ENCODE measurements around the gene PLOD2. TPM values are rescaled to one million over a fixed set of nuclear protein-coding genes. Genes with fewer than 3 reads are reported as not detected.
"Not testable (repeated sequence)": the region's sequence is repeated elsewhere in the genome, so short reads cannot be mapped to it uniquely, and the experiment has no call there.

PLOD2 gene
- total RNA-seq, 1 donor from 2014 or later: 121 TPM

- no peak for DNase-seq (ENCODE audit: low read depth in 2 of 2)
Observed at GRCh38 chr3:146139586-146140110, 21.3 kb downstream of the PLOD2 start.

GRCh38 chr3:146138902-146139301, 22.1 kb downstream of the PLOD2 start:
- no peak for DNase-seq (ENCODE audit: low read depth in 2 of 2)

DNA sequence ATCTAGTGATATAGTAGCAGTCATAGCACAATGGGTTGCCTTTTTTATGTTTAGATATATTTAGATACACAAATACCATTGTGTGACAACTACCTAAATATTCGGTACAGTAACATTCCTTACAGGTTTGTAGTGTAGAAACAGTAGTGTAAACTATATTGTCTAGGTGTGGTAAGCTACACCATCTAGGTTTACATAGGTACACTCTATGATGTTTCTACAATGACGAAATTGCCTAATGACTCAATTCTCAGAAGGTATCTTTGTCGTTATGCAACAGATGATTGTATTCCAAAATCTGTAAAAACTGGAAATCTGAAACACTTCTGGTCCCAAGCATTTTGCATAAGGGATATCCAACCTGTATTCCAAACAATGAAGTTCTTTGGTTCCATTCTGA, 24.3 kb downstream of the PLOD2 start:
- no peak for DNase-seq (ENCODE audit: low read depth in 2 of 2)

DNA sequence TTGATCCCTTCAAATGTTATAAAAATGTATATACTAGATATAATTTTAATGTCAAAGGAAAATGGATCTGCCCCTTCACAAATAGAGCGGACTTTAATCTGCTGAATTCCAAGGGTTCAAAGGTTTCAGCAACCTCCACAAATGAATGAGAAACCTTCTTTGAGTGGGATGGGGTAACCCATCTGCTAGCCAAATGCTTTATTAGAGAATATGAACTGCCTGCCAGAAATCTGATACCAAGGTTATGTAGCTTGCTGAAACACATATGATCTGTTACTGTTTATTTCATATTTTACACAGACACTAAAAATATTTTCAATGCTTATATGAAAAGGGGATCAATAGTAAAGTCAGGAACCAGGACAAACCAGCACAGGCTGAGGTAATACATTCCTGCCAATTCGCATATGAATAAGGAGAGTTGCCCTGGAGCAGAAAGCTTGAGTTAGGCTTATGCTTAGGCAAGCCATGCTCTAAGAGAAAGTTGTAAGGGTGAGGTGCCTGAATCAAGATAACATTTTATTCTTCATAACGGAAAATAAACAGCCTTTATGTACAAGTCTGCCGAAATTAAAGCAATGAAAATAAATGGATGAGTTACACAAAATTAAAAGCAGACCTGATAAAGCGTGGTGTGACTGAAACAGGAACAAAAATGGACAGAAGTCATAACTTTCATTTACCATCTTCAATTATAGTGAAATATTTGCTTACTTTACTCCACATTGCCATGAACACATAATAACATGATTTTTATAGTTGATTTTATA, 26.5 kb downstream of the PLOD2 start:
- no peak for DNase-seq (ENCODE audit: low read depth in 2 of 2)

- peak in 1 of 2 donors; percentile 55 for DNase-seq (ENCODE audit: low read depth in 2 of 2)
Observed at GRCh38 chr3:146133441-146133840, 27.5 kb downstream of the PLOD2 start.

- peak; percentile 31 to 60 for DNase-seq (ENCODE audit: low read depth in 2 of 2)
Observed at GRCh38 chr3:146131616-146132410, 29.2 kb downstream of the PLOD2 start.

DNA sequence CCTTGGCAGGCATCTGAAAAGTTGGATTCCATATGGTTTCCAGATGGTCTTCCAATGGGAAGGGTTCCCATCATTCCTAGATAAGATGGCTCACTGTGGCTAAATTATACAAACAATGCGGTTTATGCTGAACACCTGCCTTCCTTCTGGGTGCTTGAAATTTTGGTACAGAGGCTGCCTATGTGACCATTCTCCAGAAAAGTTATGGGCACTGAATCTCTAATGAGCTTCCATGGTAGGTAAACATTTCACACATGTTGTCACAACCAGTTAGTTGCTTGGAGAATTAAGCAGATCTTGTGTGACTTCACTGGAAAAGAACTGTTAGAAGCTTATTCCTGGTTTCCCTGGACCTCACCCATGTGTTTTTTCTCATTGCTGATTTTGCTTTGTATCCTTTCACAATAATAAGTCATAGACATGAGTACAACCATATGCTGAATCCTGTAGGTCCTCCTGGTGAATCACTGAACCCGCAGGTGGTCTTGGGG, 30.1 kb downstream of the PLOD2 start:
- DNase-seq (ENCODE audit: low read depth in 2 of 2): no peak

DNA sequence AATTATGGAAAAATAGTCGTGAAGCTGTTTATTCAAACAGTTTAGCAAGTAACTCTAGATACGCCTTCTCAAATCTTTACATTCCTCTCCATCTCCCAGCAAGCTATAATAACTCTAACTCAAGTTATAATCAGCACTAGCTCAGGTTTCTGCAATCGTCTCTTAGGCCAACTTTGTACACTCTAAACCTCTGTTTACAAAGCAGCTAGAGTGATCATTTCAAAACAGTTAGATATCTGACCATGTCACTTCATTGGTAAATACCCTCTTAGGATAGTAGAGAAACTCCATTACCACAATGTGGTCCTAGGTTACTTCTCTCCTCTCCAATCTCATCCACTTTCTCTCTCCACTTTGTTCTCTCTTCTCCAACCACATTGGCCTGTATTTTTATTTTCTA, 31.2 kb downstream of the PLOD2 start:
- DNase-seq (ENCODE audit: low read depth in 2 of 2): no peak

GRCh38 chr3:146128939-146129338, 32.0 kb downstream of the PLOD2 start:
- no peak for DNase-seq (ENCODE audit: low read depth in 2 of 2)

DNA sequence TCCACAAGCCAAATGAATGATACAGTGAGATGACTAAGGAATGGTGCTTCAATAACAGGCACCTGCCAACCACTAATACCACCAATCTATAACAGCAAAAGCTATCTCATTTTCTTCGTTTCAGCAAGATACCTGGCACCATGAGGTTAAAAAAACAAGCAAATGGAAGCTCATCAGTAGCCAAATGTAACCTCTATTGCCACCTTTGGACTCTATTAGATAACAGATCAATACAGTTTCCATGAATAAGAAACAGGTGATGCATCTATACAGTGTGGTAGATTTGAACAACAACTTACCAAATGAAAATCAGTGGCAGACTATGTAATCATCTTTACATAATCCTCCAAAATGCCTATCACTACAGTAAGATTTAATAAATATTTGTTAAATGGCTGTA, 32.8 kb downstream of the PLOD2 start:
- DNase-seq (ENCODE audit: low read depth in 2 of 2): no peak

GRCh38 chr3:146125951-146126350, 35.0 kb downstream of the PLOD2 start:
- DNase-seq (ENCODE audit: low read depth in 2 of 2): peak in 1 of 2 donors; percentile 88

GRCh38 chr3:146124126-146124801, 36.7 kb downstream of the PLOD2 start:
- peak in 1 of 2 donors; percentile 28 for DNase-seq (ENCODE audit: low read depth in 2 of 2)

GRCh38 chr3:146117406-146118285, 43.3 kb downstream of the PLOD2 start:
- DNase-seq (ENCODE audit: low read depth in 2 of 2): peak in 1 of 2 donors; percentile 44

GRCh38 chr3:146115619-146116018, 45.4 kb downstream of the PLOD2 start:
- no peak for DNase-seq (ENCODE audit: low read depth in 2 of 2)

GRCh38 chr3:146113804-146114203, 47.2 kb downstream of the PLOD2 start:
- not testable (repeated sequence) for DNase-seq (ENCODE audit: low read depth in 2 of 2)

GRCh38 chr3:146111337-146111736, 49.6 kb downstream of the PLOD2 start:
- no peak for DNase-seq (ENCODE audit: low read depth in 2 of 2)

DNA sequence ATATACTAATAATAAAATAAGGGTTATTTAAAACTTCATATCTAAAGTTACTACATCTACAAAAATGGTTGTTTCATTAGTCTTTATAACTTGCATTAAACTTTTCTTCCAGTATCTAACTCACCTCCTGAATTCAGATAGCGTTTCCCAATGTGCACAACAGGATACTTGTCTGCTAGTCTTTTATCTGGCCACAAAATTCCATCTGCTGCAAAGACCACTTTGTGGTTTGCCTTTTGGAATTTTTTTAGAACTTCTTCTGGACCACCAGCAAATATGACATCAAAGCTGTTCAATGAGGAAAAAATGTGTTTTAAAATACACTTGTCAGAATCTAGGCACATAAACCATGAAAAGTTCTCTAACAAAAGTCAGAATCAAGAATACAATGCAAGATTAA, 50.8 kb downstream of the PLOD2 start:
- DNase-seq (ENCODE audit: low read depth in 2 of 2): no peak

GRCh38 chr3:146106986-146107385, 54.0 kb downstream of the PLOD2 start:
- DNase-seq (ENCODE audit: low read depth in 2 of 2): no peak

DNA sequence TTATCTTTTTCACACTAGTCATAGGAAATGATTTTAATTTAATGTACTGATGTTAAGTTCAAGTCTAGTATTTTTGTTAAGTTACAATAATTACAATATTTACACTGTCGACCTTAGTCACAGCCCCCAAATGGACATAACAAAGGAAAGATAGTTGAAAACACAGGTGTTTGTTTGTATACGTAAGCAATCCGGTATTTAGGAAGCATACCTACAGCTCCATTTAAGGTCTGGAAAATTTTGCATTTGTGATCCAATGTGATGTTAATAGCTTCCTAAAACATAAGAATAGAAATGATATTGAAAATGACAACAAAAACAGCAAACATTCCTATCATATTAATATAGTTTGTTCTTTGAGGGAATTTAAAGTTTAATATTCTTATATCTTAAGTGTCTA, 56.9 kb downstream of the PLOD2 start:
- DNase-seq (ENCODE audit: low read depth in 2 of 2): no peak

DNA sequence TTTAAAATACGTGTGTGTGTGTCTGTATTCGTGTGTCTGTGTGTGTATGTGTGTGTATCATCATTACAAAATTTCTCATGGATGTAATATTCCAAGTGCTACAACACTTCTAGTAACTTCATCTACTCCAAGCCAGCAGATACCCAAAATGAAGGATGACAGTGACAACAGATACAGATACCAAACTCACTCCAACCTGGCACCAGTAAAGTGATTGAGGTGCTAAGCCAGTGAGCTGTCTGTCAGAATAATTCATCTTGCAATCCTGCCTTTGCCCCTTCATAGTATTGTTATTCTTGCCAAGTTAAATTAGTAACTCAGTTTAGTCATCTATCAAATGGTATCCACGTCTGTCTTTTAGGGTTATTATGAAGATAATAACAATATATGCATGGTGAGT, 58.1 kb downstream of the PLOD2 start:
- DNase-seq (ENCODE audit: low read depth in 2 of 2): no peak

GRCh38 chr3:146101538-146101937, 59.4 kb downstream of the PLOD2 start:
- no peak for DNase-seq (ENCODE audit: low read depth in 2 of 2)
